Suppressor macrophage (primary cell): ENCODE results near the gene SHROOM3.
"Not testable (repeated sequence)": the region's sequence is repeated elsewhere in the genome, so short reads cannot be mapped to it uniquely, and the experiment has no call there.

Source experiments
- DNase-seq, 4 experiments: peaks; one replicate each; pipeline ENCODE4 v3.0.0-alpha.2; 2020 to 2022
- total RNA-seq, 17 experiments: gene quantifications; one replicate each; lab custom pipeline; 2026; ENCODE audit warnings: mixed read lengths in 6 of 17, inconsistent platforms in 3 of 17; lab: John Stamatoyannopoulos, UW

SHROOM3 gene
- total RNA-seq, result 0 to 7.9 (median 0.03) reads per million in 17 experiments

GRCh38 chr4:76434901-76435527 is at the start of gene SHROOM3:
TSS of gene SHROOM3 (plus strand) at chr4:76435229. CDS start at chr4:76436053, 824 bp downstream.
- peak in 1 of 4 experiments; percentile 11 for DNase-seq

DNA sequence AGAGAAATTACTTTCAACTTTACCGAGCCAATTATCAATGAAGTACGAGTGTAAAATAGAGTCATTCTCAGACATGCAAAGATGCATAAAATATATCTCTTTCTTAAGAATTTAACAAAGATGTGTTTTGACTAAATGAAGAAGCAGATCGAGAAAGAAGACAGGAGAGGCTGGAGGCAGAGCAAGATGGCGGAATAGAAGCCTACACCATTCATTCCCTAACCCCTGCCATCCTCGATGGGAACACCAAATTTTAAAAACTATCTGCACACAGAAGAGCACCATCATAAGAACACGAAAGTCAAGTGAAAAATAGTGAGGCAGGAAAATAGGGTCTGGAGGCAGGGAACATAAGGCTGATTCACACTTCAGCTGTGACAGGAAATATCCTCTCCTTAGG is 49.1 kb upstream of the SHROOM3 start:
- DNase-seq, result no peak

DNA sequence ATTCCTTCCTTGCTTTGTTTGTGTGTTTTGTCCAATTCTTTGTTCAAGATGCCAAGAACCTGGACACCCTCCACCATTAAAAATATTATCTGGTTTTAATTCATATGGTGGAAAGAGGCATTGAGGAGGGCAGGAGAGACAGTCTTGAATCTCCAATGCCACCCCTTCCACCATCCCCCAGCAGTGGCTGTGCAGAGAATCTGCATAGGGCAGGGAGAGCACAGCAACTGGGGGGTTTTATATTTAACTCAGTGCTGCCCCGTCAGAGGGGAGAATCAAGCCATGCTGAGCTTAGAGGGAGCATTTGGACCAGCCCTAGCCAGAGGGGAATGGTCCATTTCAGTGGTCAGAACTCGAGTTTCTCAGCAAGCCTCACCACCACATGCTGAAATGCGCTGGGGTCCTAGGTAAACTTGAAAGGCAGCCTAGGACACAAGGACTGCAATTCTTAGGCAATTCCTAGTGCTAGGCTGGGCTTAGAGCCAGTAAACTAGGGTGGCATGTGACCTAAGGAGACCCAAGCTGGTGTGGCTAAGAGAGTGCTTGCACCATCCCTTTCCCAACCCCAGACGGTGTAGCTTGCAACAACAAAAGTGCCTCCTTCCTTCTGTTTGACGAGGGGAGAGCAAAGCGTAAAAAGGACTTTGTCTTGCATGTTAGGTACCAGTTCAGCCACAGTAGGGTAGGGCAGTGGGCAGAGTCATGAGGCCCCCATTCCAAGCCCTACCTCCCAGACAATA is 48.3 kb upstream of the SHROOM3 start:
- DNase-seq, result peak; percentile 40 to 75 (median 65)

DNA sequence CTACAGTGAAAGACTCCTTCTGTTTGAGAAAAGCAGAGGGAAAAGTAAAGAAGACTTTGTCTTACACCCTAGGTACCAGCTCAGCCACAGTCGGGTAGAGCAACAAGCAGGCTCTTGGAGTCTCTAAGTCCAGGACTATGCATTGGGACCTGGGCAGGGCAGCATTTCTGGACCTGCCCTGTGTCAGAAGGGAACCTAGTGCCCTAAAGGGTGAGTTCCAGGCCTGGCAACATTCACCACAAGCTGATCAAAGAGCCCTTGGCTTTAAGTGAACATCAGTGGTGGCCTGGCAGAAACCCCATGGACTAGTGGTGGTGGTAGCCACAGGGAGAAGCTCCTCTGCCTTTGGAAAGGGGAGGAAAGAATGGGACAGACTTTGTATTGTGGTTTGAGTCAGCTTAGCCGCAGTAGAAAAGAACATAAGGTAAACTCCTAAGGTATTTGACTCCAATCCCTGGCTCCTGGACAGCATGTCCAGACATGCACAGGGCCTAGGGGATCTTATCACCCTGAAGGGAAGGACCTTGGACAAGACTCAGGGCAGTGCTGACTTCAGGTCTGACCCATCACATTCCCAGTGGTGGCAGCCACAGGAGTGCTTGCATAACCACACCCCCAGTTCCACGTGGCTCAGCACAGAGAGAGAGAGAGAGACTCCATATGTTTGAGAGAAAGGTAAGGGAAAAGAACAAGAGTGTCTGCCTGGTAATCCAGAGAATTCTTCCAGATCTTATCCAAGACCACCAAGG is 46.7 kb upstream of the SHROOM3 start:
- DNase-seq, result no peak

- no peak for DNase-seq
Measured at GRCh38 chr4:76401654-76402053, 33.4 kb upstream of the SHROOM3 start.

DNA sequence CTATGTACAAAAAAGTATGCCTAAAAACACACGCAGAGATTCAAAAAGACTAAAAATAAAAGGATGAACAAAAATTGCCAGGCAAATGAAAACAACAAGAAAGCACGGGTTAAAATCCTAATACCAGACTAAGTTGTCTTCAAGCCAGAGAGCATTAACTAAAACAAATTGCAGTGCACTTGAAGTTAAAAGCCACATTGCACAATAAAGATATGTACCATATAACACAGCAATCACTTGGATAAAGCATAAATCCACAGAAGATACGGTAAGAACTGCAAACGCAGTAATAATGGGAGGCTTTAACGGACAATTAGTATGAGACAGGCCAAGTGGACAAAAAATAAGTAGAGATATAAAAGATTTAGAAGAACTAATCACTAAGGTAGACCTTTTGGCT is 28.9 kb upstream of the SHROOM3 start:
- no peak for DNase-seq

- peak in 2 of 4 experiments; percentile 3 to 28 for DNase-seq
Measured at GRCh38 chr4:76407440-76408119, 27.4 kb upstream of the SHROOM3 start.

DNA sequence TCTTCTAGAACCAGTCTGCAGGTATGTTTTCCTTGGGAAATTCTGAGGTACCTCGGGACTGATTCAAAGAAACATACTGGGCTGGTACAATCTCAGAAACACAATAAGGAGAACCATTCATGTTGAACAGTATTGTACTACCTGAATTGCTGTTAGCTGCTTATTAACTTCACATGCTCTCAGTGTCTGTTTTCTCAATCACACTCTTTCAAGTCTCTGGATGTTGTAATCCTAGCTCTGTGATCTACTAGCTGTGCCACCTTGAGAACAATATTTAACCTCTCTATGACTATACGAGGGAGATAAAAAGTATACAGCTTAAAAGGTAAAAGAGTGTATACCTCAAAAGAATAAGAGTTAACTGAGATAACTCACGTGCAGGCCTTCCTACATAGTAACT is 24.4 kb upstream of the SHROOM3 start:
- DNase-seq, result no peak

DNA sequence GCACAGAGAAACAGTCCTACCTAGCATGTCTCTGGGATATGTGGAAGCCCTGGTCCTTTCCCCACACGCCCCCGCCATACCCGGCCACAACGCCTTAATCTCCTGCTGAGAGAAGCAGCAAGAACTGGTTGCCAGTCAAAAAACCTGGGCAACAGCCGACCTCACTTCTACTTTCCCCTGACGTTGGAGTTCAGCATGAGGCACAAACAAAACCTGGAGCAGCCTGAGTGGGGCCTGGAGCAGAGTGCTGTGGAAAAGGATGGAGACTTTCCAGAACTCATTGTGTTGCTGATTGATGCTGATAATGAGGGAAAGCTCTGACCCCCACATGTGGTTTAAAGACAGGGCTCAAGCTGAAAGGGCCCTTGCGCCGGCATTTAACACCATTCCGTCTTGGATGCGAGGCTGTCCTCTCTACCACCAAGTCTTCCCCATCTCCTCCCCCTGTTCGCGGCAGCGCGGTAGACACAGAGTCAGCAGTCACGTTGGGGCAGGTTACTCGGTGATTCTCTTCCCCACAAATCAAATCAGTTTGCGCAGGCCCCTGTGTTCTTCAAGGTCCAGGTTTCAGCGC is 14.8 kb upstream of the SHROOM3 start:
- no peak for DNase-seq

- peak; percentile 15 to 59 (median 32) for DNase-seq
Measured at GRCh38 chr4:76420762-76421581, 14.1 kb upstream of the SHROOM3 start, which contains the start of gene CCDC158. TSS of gene CCDC158 (minus strand) at chr4:76421141. CDS start at chr4:76403207, 17,934 bp downstream.

GRCh38 chr4:76423159-76423558 is 11.9 kb upstream of the SHROOM3 start:
- DNase-seq, result not testable (repeated sequence)

- DNase-seq, result no peak
Measured at GRCh38 chr4:76426272-76426671, 8.8 kb upstream of the SHROOM3 start.

- DNase-seq, result peak; percentile 45 to 75 (median 62)
Measured at GRCh38 chr4:76429636-76430035, 5.4 kb upstream of the SHROOM3 start.

DNA sequence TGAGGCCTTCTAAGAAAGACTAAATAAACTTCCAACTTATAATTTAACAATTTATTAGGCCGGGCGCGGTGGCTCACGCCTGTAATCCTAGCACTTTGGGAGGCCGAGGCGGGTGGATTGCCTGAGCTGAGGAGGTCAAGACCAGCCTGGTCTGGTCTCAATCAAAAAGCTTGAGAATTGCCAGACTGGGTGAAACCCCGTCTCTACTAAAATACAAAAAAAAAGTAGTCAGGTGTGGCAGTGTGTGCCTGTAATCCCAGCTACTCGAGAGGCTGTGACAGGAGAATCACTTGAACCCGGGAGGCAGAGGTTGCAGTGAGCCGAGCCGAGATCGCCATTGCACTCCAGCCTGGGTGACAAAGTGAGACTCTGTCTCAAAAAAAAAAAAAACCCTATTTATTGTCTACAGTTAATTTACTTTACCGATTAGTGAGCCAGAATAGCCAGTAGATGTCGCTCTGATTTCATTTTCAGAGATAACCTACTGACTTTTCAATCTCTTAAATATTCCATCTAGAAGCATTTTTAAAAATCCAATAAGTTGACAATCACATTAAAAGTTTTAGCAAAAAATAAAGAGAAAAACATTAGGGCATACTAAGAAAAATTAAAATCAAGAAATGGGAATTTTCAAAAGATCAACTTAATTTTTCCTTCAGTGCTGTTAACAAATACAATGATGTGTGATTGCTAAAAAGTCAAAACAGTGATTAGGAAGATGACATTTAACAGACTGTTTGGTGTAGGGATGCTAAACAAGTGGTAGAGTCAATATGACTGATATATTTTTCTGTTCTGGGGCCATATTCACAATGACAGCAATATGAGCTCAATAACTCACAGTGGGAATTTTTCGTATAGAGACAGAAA is 4.3 kb upstream of the SHROOM3 start:
- DNase-seq, result peak; percentile 40 to 66 (median 52)

GRCh38 chr4:76435528-76436319 is 695 bp downstream of the SHROOM3 start:
- DNase-seq, result no peak

DNA sequence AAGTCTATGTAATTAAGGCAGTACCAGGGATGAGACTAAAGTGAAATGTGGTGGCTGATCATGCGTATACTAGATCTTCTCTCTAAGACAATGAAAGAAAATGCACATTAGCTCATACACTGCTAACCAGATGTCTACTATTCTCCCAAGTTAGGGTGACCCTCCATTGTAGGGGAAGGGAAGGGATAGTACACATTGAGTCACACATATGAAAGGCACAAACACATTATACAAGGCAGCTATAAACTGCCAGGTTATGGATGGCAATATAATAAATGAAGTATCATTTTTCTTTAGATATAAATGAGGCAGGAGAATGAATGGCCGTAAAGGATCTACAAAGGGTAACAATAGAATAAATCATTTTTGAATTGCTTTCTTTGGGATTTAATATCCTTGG is 4.5 kb downstream of the SHROOM3 start:
- DNase-seq, result no peak

GRCh38 chr4:76441881-76442280 is 6.9 kb downstream of the SHROOM3 start:
- DNase-seq, result no peak

- DNase-seq, result no peak
Measured at GRCh38 chr4:76442807-76443206, 7.8 kb downstream of the SHROOM3 start.

DNA sequence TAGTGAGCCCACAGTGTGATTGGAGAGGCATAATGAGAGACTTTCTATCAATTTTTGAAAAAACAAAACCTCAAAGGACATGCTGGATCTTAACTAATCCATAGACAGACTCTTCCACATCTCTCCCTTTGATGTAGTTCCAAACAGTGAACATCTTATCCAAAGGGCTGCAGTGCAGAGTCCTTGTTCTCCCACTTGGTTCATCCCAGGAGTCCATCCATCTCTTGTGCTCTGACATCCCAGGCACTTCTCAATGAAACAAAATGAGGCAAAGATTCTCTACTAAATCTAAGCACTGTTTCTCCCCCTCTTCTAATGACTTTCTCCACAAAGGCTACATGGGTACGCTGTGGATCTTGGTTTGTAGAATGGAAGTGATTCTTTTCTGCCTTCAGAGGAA is 8.3 kb downstream of the SHROOM3 start:
- DNase-seq, result no peak
